HL-60 (cell line): ENCODE data around the gene ACE.

Experiments
- DNase-seq, 2 experiments: peaks; one replicate each; pipeline ENCODE4 v3.0.0-alpha.2; 2010 to 2020; ENCODE audit warnings: low read depth in 1 of 2, low spot score in 1 of 2
- H3K27ac ChIP-seq: fragments of 250-450 bp; sonication (Bioruptor Pico); replicated peaks from 2 replicates; pipeline ENCODE4 v1.5.1; 2020; ENCODE audit warnings: mild to moderate bottlenecking, moderate library complexity
- H3K27me3 ChIP-seq: fragments of 250-450 bp; sonication (Bioruptor Pico); 2 replicates; pipeline ENCODE4 v1.5.1; 2021; ENCODE audit warnings: mild to moderate bottlenecking, moderate library complexity; ENCODE audit not compliant: insufficient read depth, poor library complexity, severe bottlenecking
- H3K4me3 ChIP-seq: replicated peaks from 2 replicates; pipeline ENCODE4 v1.5.1; 2011; ENCODE audit warnings: mild to moderate bottlenecking, control low read depth, low read length; ENCODE audit not compliant: insufficient read depth
- GABPA ChIP-seq: IDR thresholded peaks from 2 replicates; pipeline ENCODE4 v1.6.1; 2012; ENCODE audit warnings: low read depth
- POLR2AphosphoS5 ChIP-seq: IDR thresholded peaks from 2 replicates; pipeline ENCODE4 v1.6.1; 2012; ENCODE audit warnings: low read depth
- SPI1 ChIP-seq: IDR thresholded peaks from 2 replicates; pipeline ENCODE4 v1.6.1; 2012; ENCODE audit warnings: low read depth, mild to moderate bottlenecking, borderline replicate concordance
- TF ChIP-seq, protein P1 (sequence below): IDR thresholded peaks from 2 replicates; pipeline ENCODE4 v1.6.1; 2012; ENCODE audit warnings: low read depth; ENCODE audit not compliant: insufficient replicate concordance
- TF ChIP-seq, protein P2 (sequence below): IDR thresholded peaks from one replicate; pipeline ENCODE4 v1.5.1; 2011; ENCODE audit warnings: low read length, control low read depth, inconsistent platforms; ENCODE audit not compliant: insufficient read depth

ACE gene

DNA sequence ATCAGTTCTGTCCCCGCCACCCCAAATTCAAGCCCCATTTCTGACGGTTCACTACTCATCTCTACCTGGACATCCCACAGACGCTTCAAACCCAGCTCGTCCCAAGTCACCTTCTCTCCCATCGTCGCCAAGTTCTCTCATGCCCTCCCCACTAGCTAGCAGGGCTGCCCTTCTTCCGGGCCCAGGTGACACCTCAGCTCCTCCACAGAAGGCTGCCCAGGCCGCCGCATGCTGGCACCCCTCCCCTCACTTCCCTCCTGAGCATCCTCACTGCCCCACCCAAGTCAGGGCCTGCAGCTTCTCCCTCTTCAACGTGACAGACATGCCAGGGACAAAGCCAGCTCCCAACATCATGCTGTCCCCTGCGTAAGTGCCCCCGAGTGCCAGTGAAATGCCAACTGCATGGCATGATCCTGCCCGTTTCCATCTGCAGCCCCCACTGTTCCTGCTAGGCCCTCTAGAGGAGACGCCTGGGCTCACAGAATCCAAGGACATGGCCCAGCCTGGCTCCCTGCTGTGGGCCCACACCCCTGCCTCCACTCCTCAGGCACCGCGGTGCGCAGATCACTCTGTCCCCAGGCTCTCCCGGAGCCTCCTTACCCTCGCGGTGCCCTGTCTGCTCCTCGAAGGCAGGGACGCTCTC lies 36.6 kb upstream of the ACE start:
- H3K27me3 ChIP-seq, result no peaks in the 10 kb centered on the region
- TF ChIP-seq SPI1, result no peak
- TF ChIP-seq, protein P1, sequence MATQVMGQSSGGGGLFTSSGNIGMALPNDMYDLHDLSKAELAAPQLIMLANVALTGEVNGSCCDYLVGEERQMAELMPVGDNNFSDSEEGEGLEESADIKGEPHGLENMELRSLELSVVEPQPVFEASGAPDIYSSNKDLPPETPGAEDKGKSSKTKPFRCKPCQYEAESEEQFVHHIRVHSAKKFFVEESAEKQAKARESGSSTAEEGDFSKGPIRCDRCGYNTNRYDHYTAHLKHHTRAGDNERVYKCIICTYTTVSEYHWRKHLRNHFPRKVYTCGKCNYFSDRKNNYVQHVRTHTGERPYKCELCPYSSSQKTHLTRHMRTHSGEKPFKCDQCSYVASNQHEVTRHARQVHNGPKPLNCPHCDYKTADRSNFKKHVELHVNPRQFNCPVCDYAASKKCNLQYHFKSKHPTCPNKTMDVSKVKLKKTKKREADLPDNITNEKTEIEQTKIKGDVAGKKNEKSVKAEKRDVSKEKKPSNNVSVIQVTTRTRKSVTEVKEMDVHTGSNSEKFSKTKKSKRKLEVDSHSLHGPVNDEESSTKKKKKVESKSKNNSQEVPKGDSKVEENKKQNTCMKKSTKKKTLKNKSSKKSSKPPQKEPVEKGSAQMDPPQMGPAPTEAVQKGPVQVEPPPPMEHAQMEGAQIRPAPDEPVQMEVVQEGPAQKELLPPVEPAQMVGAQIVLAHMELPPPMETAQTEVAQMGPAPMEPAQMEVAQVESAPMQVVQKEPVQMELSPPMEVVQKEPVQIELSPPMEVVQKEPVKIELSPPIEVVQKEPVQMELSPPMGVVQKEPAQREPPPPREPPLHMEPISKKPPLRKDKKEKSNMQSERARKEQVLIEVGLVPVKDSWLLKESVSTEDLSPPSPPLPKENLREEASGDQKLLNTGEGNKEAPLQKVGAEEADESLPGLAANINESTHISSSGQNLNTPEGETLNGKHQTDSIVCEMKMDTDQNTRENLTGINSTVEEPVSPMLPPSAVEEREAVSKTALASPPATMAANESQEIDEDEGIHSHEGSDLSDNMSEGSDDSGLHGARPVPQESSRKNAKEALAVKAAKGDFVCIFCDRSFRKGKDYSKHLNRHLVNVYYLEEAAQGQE, result no peak
- no peak for TF ChIP-seq GABPA
- TF ChIP-seq, protein P2, sequence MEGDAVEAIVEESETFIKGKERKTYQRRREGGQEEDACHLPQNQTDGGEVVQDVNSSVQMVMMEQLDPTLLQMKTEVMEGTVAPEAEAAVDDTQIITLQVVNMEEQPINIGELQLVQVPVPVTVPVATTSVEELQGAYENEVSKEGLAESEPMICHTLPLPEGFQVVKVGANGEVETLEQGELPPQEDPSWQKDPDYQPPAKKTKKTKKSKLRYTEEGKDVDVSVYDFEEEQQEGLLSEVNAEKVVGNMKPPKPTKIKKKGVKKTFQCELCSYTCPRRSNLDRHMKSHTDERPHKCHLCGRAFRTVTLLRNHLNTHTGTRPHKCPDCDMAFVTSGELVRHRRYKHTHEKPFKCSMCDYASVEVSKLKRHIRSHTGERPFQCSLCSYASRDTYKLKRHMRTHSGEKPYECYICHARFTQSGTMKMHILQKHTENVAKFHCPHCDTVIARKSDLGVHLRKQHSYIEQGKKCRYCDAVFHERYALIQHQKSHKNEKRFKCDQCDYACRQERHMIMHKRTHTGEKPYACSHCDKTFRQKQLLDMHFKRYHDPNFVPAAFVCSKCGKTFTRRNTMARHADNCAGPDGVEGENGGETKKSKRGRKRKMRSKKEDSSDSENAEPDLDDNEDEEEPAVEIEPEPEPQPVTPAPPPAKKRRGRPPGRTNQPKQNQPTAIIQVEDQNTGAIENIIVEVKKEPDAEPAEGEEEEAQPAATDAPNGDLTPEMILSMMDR, result no peak
- no peak for TF ChIP-seq POLR2AphosphoS5
- H3K4me3 ChIP-seq, result no peak overlapping the region
- no peak overlapping the region for H3K27ac ChIP-seq
- no peak for DNase-seq

DNA sequence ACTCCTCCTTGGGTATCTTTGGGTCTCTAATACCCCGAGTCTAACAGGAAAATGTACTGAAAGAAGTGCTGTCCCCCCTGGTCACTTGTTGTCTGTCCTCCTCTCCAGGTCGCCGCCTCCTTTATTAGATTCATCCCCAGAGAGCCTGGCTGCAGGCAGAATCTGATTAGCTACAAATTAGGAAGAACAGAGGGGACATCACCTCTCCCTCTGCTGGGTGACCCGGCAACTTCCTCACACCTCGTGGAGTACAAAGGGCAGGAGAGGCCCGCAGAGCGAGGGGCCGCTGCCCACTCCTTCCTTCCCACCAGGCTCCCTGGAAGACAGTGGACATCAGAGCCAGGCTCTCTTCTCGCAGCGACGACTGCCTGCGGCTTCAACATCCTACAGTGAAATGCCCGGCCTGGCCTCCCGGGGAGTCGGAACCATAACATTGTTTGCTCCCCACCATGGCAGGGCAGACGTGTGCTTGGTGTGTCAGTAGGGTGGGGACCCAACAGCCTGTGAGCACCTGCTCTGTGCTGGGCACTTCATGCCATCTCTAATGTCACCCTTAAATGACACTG lies 36.0 kb upstream of the ACE start:
- Histone ChIP-seq H3K27ac (no peak overlapping the region), H3K27me3 (peaks cover 3% of the 10 kb centered on the region), H3K4me3 (no peak overlapping the region)
- no peak for TF ChIP-seq SPI1
- TF ChIP-seq, protein P2, result no peak
- TF ChIP-seq, protein P1, result no peak
- no peak for TF ChIP-seq GABPA
- TF ChIP-seq POLR2AphosphoS5, result no peak
- no peak for DNase-seq

DNA sequence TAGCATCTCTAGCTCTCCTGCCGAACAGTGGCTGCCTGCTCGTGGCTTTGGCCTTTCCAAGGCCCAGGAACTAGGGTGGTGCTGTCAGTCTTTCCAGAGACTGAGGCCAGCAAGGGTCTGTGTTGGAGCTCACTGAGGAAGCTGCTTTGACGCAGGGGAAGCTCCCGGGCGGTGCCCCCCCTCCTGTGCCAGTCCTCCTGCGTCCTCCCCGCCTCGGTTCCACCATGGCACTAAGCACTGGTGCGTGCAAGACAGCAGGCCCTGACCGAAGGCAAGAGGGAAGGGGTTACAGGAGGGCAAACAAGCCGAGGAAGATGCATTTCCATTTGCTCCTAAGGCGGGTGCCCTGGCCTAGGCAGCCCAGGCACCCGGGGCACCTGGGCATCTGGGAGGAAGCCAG lies 35.2 kb upstream of the ACE start:
- H3K4me3 ChIP-seq, result no peak overlapping the region
- no peak for TF ChIP-seq GABPA
- TF ChIP-seq, protein P2, result no peak
- TF ChIP-seq, protein P1, result no peak
- TF ChIP-seq POLR2AphosphoS5, result no peak
- TF ChIP-seq SPI1, result no peak
- DNase-seq, result no peak
- no peak overlapping the region for H3K27ac ChIP-seq
- H3K27me3 ChIP-seq, result peaks cover 3% of the 10 kb centered on the region
